ENCODE results near the gene HNRNPU.

HNRNPU gene

DNA sequence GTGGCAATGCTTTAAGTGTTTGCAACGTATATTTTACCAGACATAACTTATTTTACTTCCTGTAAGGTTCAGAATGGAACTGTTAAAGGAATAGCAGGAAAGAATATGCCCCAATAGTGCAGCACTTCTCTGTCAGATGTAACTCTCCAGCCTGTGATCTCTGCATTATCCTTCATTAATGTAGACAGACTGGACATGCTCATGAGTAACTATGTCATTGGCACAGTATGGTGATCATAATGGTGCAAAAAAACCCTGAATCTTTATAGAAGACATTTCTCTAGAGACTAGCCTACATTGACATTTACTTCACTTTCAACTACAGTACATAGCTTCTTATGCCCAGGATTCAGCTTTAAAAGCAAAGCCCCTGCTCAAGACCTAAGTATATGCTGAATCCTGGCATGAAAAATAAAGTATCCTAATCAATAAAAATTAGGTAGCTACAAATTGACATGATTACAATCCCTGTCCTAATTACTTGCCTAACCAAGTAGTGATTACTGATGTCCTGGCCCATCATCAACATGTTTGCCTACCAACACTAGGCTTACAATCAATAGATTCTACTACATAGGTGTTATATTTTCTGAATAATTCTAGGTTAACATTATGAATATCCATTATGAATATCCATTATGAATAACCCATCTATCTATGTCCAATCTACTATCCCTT lies 15.0 kb downstream of the HNRNPU start:
- no peak overlapping the region for H3K14ac ChIP-seq (ENCODE audit: low read length in 2 of 2)
- no peak overlapping the region for H2BK15ac ChIP-seq (ENCODE audit: low read depth, poor library complexity, severe bottlenecking)
- H2AFZ ChIP-seq (ENCODE audit: low read depth, low read length), result no peak overlapping the region
- H3K4me3 ChIP-seq (ENCODE audit: insufficient read depth in 1 of 2, low read depth in 1 of 2, low read length in 2 of 2), result no peak overlapping the region
- no CpG with 5 or more reads among the region's 1 CpG for WGBS
- H3K36me3 ChIP-seq (ENCODE audit: control insufficient read depth in 1 of 2, insufficient read depth in 2 of 2, low read depth in 1 of 2, low read length in 2 of 2), result peaks cover 10 to 99% of the 10 kb centered on the region in 2 experiments
- H3K27me3 ChIP-seq (ENCODE audit: control insufficient read depth in 1 of 2, insufficient read depth in 1 of 2, low read length in 2 of 2), result no peaks in the 10 kb centered on the region
- H3K4ac ChIP-seq (ENCODE audit: low read depth in 1 of 2, low read length in 2 of 2), result no peak overlapping the region
- no peak overlapping the region for H2BK5ac ChIP-seq (ENCODE audit: low read depth, low read length, poor library complexity, severe bottlenecking)
- no peaks in the 10 kb centered on the region for H3K4me1 ChIP-seq (ENCODE audit: control insufficient read depth, insufficient read depth, low read depth, low read length)
- no peak overlapping the region for H2AK5ac ChIP-seq (ENCODE audit: low read length, severe bottlenecking)
- no peak overlapping the region for H2BK12ac ChIP-seq (ENCODE audit: low read length in 2 of 2)
- H3K9me3 ChIP-seq (ENCODE audit: control insufficient read depth, low read length), result no peaks in the 10 kb centered on the region
- no peak overlapping the region for H3K18ac ChIP-seq (ENCODE audit: low read depth in 1 of 2, low read length in 2 of 2)
- H4K91ac ChIP-seq (ENCODE audit: low read length), result no peak overlapping the region
- no peak for DNase-seq
- H3K4me2 ChIP-seq (ENCODE audit: low read length, poor library complexity, severe bottlenecking), result no peak overlapping the region
- H2BK120ac ChIP-seq (ENCODE audit: low read depth, low read length), result no peak overlapping the region
- H3K9ac ChIP-seq (ENCODE audit: low read length), result peak overlapping the region; percentile 5
- H3K23ac ChIP-seq (ENCODE audit: low read length in 2 of 2), result no peak overlapping the region
- H4K8ac ChIP-seq (ENCODE audit: low read length), result no peak overlapping the region
- H3K79me1 ChIP-seq (replicated peaks; ENCODE audit: low read length, poor library complexity, severe bottlenecking), result no peaks in the 10 kb centered on the region
- H3K27ac ChIP-seq (ENCODE audit: low read length, poor library complexity, severe bottlenecking), result no peak overlapping the region

DNA sequence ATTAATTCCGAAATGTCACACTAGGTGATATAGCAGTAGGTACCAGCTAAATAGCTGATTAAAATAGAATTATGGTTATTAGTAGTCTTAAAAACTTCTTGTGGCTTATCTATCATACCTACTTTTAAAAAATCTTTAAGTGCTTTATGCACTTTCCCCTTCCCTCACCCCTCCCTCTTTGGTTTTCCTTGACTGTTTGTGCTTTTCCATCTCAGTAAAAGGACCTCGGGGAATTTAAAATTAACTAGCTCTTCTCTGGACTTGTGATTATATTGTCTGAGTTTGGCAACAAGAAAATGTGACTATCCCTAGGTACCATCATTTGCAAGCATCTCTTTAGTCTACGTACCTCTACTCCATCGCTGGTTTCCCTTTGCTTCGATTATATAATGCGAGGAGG lies 17.7 kb downstream of the HNRNPU start:
- no peak overlapping the region for H3K18ac ChIP-seq (ENCODE audit: low read depth in 1 of 2, low read length in 2 of 2)
- no peak overlapping the region for H2AFZ ChIP-seq (ENCODE audit: low read depth, low read length)
- no peak overlapping the region for H2AK5ac ChIP-seq (ENCODE audit: low read length, severe bottlenecking)
- no peak overlapping the region for H3K27ac ChIP-seq (ENCODE audit: low read length, poor library complexity, severe bottlenecking)
- no peaks in the 10 kb centered on the region for H3K9me3 ChIP-seq (ENCODE audit: control insufficient read depth, low read length)
- H3K4me1 ChIP-seq (ENCODE audit: control insufficient read depth, insufficient read depth, low read depth, low read length), result no peaks in the 10 kb centered on the region
- 80% methylated on average over 1 of the region's 6 CpGs for WGBS
- no peak overlapping the region for H2BK15ac ChIP-seq (ENCODE audit: low read depth, poor library complexity, severe bottlenecking)
- H3K9ac ChIP-seq (ENCODE audit: low read length), result no peak overlapping the region
- H3K4me2 ChIP-seq (ENCODE audit: low read length, poor library complexity, severe bottlenecking), result no peak overlapping the region
- no peak overlapping the region for H2BK120ac ChIP-seq (ENCODE audit: low read depth, low read length)
- H3K4me3 ChIP-seq (ENCODE audit: insufficient read depth in 1 of 2, low read depth in 1 of 2, low read length in 2 of 2), result no peak overlapping the region
- no peaks in the 10 kb centered on the region for H3K79me1 ChIP-seq (replicated peaks; ENCODE audit: low read length, poor library complexity, severe bottlenecking)
- no peak overlapping the region for H2BK12ac ChIP-seq (ENCODE audit: low read length in 2 of 2)
- no peak overlapping the region for H3K23ac ChIP-seq (ENCODE audit: low read length in 2 of 2)
- no peaks in the 10 kb centered on the region for H3K27me3 ChIP-seq (ENCODE audit: control insufficient read depth in 1 of 2, insufficient read depth in 1 of 2, low read length in 2 of 2)
- no peak for DNase-seq
- H3K36me3 ChIP-seq (ENCODE audit: control insufficient read depth in 1 of 2, insufficient read depth in 2 of 2, low read depth in 1 of 2, low read length in 2 of 2), result peaks cover 11 to 99% of the 10 kb centered on the region in 2 experiments
- no peak overlapping the region for H2BK5ac ChIP-seq (ENCODE audit: low read depth, low read length, poor library complexity, severe bottlenecking)
- no peak overlapping the region for H4K91ac ChIP-seq (ENCODE audit: low read length)
- H4K8ac ChIP-seq (ENCODE audit: low read length), result no peak overlapping the region
- H3K14ac ChIP-seq (ENCODE audit: low read length in 2 of 2), result no peak overlapping the region
- H3K4ac ChIP-seq (ENCODE audit: low read depth in 1 of 2, low read length in 2 of 2), result no peak overlapping the region

DNA sequence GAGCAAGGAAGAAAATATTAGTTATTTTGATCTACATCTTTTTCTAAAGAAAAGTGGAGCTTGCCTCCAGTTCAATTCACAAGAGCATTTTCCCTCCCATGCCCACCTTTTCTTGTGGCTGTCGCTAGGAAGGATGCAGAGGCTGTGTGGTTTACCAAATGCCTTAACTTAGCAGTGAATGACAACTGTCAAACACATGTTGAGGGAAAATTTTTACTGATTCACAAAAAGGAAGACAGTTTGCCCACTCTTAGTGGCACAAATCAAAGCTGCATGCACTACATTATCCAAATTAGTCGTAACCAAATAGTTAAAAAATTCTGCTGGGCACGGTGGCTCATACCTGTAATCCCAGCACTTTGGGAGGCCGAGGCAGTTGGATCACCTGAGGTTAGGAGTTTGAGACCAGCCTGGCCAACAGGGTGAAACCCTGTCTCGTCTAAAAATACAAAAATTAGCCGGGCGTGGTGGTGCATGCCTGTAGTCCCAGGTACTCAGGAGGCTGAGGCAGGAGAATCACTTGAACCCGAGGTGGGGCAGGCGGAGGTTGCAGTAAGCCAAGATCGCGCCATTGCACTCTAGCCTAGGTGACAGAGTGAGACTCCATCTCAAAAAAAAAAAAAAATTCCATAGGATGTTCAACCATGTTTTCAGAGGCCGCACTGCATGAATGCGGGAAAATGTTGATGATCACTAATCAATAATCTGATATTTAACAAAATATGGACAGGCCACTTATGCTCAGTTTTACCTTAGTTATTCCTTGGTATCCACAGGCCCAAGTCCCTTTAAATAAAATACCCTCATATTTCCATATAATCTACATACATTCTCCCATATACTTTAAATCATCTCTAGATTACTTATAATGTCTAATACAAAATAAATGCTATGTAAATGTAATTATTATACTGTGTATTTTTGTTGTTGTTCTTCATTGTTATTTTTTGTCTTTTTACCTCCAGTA lies 19.9 kb downstream of the HNRNPU start:
- Histone ChIP-seq H3K27ac (ENCODE audit: low read length, poor library complexity, severe bottlenecking) (no peak overlapping the region), H2AFZ (ENCODE audit: low read depth, low read length) (no peak overlapping the region), H2AK5ac (ENCODE audit: low read length, severe bottlenecking) (no peak overlapping the region), H3K4ac (ENCODE audit: low read depth in 1 of 2, low read length in 2 of 2) (no peak overlapping the region), H3K18ac (ENCODE audit: low read depth in 1 of 2, low read length in 2 of 2) (no peak overlapping the region), H4K8ac (ENCODE audit: low read length) (no peak overlapping the region), H4K91ac (ENCODE audit: low read length) (no peak overlapping the region), H3K23ac (ENCODE audit: low read length in 2 of 2) (no peak overlapping the region), H2BK120ac (ENCODE audit: low read depth, low read length) (no peak overlapping the region), H3K14ac (ENCODE audit: low read length in 2 of 2) (no peak overlapping the region), H3K4me2 (ENCODE audit: low read length, poor library complexity, severe bottlenecking) (no peak overlapping the region), H2BK12ac (ENCODE audit: low read length in 2 of 2) (no peak overlapping the region), H3K9ac (ENCODE audit: low read length) (peak overlapping the region; percentile 40), H2BK5ac (ENCODE audit: low read depth, low read length, poor library complexity, severe bottlenecking) (no peak overlapping the region), H3K36me3 (ENCODE audit: control insufficient read depth in 1 of 2, insufficient read depth in 2 of 2, low read depth in 1 of 2, low read length in 2 of 2) (peaks cover 11 to 99% of the 10 kb centered on the region in 2 experiments), H3K79me1 (replicated peaks; ENCODE audit: low read length, poor library complexity, severe bottlenecking) (no peaks in the 10 kb centered on the region), H3K4me1 (ENCODE audit: control insufficient read depth, insufficient read depth, low read depth, low read length) (peaks cover 2% of the 10 kb centered on the region), H3K9me3 (ENCODE audit: control insufficient read depth, low read length) (no peaks in the 10 kb centered on the region), H3K4me3 (ENCODE audit: insufficient read depth in 1 of 2, low read depth in 1 of 2, low read length in 2 of 2) (no peak overlapping the region), H3K27me3 (ENCODE audit: control insufficient read depth in 1 of 2, insufficient read depth in 1 of 2, low read length in 2 of 2) (no peaks in the 10 kb centered on the region), H2BK15ac (ENCODE audit: low read depth, poor library complexity, severe bottlenecking) (no peak overlapping the region)
- 96% methylated on average over 13 of the region's 13 CpGs for WGBS
- DNase-seq, result no peak

Data from mesenchymal stem cell (in vitro differentiated cells and primary cell).